GM12878 (cell line): ENCODE measurements around the gene PTPN13. TPM values are rescaled to one million over a fixed set of nuclear protein-coding genes. Genes with fewer than 3 reads are reported as not detected.

Source experiments
- ATAC-seq: fragments of 200-7000 bp; cut with Tn5 transposase; 3 replicates; pipeline ENCODE4 v1.9.1; 2020; ENCODE audit warnings: mild to moderate bottlenecking, moderate library complexity
- BruUV-seq: library from RNA; stranded (reverse); fragments of 400-500 nt; replicated peaks from 2 replicates; lab custom pipeline; 2021; lab: Mats Ljungman, UMichigan
- CTCF ChIA-PET: fragments of 300-600 bp; sonication (Branson Sonifier 250); formaldehyde crosslinking; extraction: SDS; loops from one replicate; lab custom pipeline; 2021; ENCODE audit warnings: inconsistent platforms; lab: Yijun Ruan, JAX
- POLR2A ChIA-PET: fragments of 350-600 bp; formaldehyde crosslinking; extraction: SDS; loops from one replicate; lab custom pipeline; 2021; ENCODE audit warnings: inconsistent platforms; lab: Charles Lee
- RAD21 ChIA-PET: fragments of 300-600 bp; sonication (Branson Sonifier 250); formaldehyde crosslinking; loops from one replicate; lab custom pipeline; 2023; ENCODE audit warnings: antibody characterized with exemption; ENCODE audit not compliant: unreplicated experiment; lab: Charles Lee
- SMC1A ChIA-PET: fragments of 300-600 bp; sonication (Branson Sonifier 250); formaldehyde crosslinking; loops from one replicate; lab custom pipeline; 2023; ENCODE audit not compliant: unreplicated experiment, uncharacterized antibody; lab: Charles Lee
- DNase-seq: peaks from one replicate; pipeline ENCODE4 v3.0.0-alpha.2; 2011; ENCODE audit warnings: low read depth, low spot score
- FAIRE-seq: peaks from 3 replicates; lab custom pipeline; 2011; peaks lifted over from hg19 to GRCh38; lab: Jason Lieb, UNC
- H2AFZ ChIP-seq: 2 replicates; pipeline ENCODE4 v1.6.0; 2011; ENCODE audit warnings: low read depth, low read length, control low read depth; ENCODE audit not compliant: control insufficient read depth
- H3K27ac ChIP-seq: 2 replicates; pipeline ENCODE4 v1.5.1; 2011; ENCODE audit warnings: control low read depth; ENCODE audit not compliant: control insufficient read depth, insufficient read depth
- H3K27me3 ChIP-seq, 2 experiments: replicated peaks in 1 of 2; 2 replicates each; pipeline versions ENCODE4 v1.6.0 to v1.6.1; 2011; ENCODE audit warnings: low read length in 1 of 2; ENCODE audit not compliant: control insufficient read depth in 2 of 2, insufficient read depth in 2 of 2
- H3K36me3 ChIP-seq, 2 experiments: 2 replicates each; pipeline ENCODE4 v1.5.1; 2011; ENCODE audit warnings: low read length in 1 of 2; ENCODE audit not compliant: control insufficient read depth in 2 of 2, insufficient read depth in 2 of 2
- H3K4me1 ChIP-seq: 2 replicates; pipeline ENCODE4 v1.6.1; 2011; ENCODE audit warnings: mild to moderate bottlenecking, low read length, moderate library complexity, mixed read lengths; ENCODE audit not compliant: control insufficient read depth, insufficient read depth
- H3K4me2 ChIP-seq: 2 replicates; pipeline ENCODE4 v1.6.0; 2011; ENCODE audit warnings: control low read depth; ENCODE audit not compliant: control insufficient read depth, insufficient read depth
- H3K4me3 ChIP-seq: fragments of 200-600 bp; sonication (generic); 2 replicates; pipeline ENCODE4 v1.5.1; 2016
- H3K79me2 ChIP-seq: 2 replicates; pipeline ENCODE4 v1.6.0; 2011; ENCODE audit warnings: low read length; ENCODE audit not compliant: control insufficient read depth, insufficient read depth
- H3K9ac ChIP-seq: 2 replicates; pipeline ENCODE4 v1.8.0; 2011; ENCODE audit warnings: low read length, control low read depth, mixed read lengths; ENCODE audit not compliant: control insufficient read depth, insufficient read depth
- H3K9me3 ChIP-seq: replicated peaks from 3 replicates; pipeline ENCODE4 v1.5.1; 2011; ENCODE audit warnings: mild to moderate bottlenecking, low read length; ENCODE audit not compliant: control insufficient read depth, insufficient read depth
- H4K20me1 ChIP-seq: 2 replicates; pipeline ENCODE4 v1.6.0; 2011; ENCODE audit not compliant: control insufficient read depth, insufficient read depth
- EGR1 ChIP-seq, 2 experiments: IDR thresholded peaks; 1 replicate in 1 of 2; 2 replicates in 1 of 2; pipeline ENCODE4 v1.6.1; 2011 to 2012; ENCODE audit warnings: low read depth in 2 of 2, low read length in 2 of 2, borderline replicate concordance in 1 of 2, mild to moderate bottlenecking in 1 of 2, moderate library complexity in 1 of 2
- PKNOX1 ChIP-seq: fragments of 450-650 bp; IDR thresholded peaks from 2 replicates; pipeline ENCODE4 v1.6.1; 2016; ENCODE audit warnings: mild to moderate bottlenecking
- WGBS: methylation state at CpG from one replicate; pipeline ENCODE4 v1.1.6; 2016; ENCODE audit warnings: low lambda C conversion rate; ENCODE audit not compliant: insufficient replicate concordance, insufficient coverage; ENCODE audit errors: missing lambda C conversion rate; 5-methylcytosine and 5-hydroxymethylcytosine counted together
- in situ Hi-C: fragments of 300-500 bp; cut with MboI; formaldehyde crosslinking; loops from 9 replicates; pipeline ENCODE4 v1.14.3; 2018; ENCODE audit warnings: mixed read lengths
- intact Hi-C: fragments of 100-400 bp; cut with micrococcal nuclease; formaldehyde crosslinking; loops from one replicate; pipeline ENCODE4 v1.14.2; 2022; ENCODE audit not compliant: unreplicated experiment
- polyA plus RNA-seq, 11 experiments: library from polyadenylated mRNA; depleted of rRNA in 4 of 11; unstranded in 6 of 11; stranded (reverse) in 5 of 11; fragments of >200 nt; fragmentation: Nextera tagmentation in 4 of 11; fragmentation: Illumina TruSeq in 1 of 11; extraction: Ambion mirVana in 4 of 11; extraction: Trizol in 1 of 11; gene quantifications; 1 replicate in 1 of 11; 2 replicates in 10 of 11; pipeline versions ENCODE4 v1.2.1 to v1.2.3, GENCODE V29; 2011 to 2016; ENCODE audit warnings: inconsistent platforms in 2 of 11, missing spikeins in 2 of 11, low read depth in 1 of 11
- total RNA-seq, 4 experiments: library from RNA; depleted of rRNA in 3 of 4; stranded (reverse); fragments of >200 nt in 3 of 4; fragmentation: Illumina TruSeq in 1 of 4; extraction: Trizol in 1 of 4; gene quantifications; 2 replicates each; pipeline versions ENCODE4 v1.2.1 to v1.2.3, GENCODE V29; 2013 to 2021

Gene PTPN13
- total and polyA plus RNA-seq, 10 of the 15 experiments (the other 5 are each of a cell fraction or from before 2014, with no cell fraction given): 8.5 to 69.4 (median 33.9) TPM

- DNase-seq (no peak), FAIRE-seq (no peak)
- H3K9me3 ChIP-seq: no peaks in the 10 kb centered on the region
- no peak overlapping the region for H3K4me2 ChIP-seq
- no peak overlapping the region for H3K27ac ChIP-seq
- no TSS peak for BruUV-seq
- no peaks in the 10 kb centered on the region for H3K79me2 ChIP-seq
- no peak overlapping the region for H2AFZ ChIP-seq
- POLR2A ChIA-PET: no interaction called here
- no peaks in the 10 kb centered on the region for H3K4me1 ChIP-seq
- TF ChIP-seq PKNOX1: no peak
- TF ChIP-seq, all 136 proteins: peak for 0
- H3K27me3 ChIP-seq: no peaks in the 10 kb centered on the region
- no peaks in the 10 kb centered on the region for H4K20me1 ChIP-seq
- intact Hi-C loops (no loop called here), in situ Hi-C loops (no loop called here)
- ATAC-seq: no peak
- WGBS: 51% methylated on average over 8 of the region's 8 CpGs
- peaks cover 0 to 4% of the 10 kb centered on the region in 2 experiments; a peak in 1 of 4 replicates for H3K36me3 ChIP-seq
- no peak overlapping the region for H3K4me3 ChIP-seq
- ChIA-PET SMC1A (interaction anchor here (1.0 kb wide), 1 partner anchor 11 kb away, joined by 4 read pairs; no protein-coding TSS in a partner anchor), CTCF (no interaction called here), RAD21 (no interaction called here)
- no peak overlapping the region for H3K9ac ChIP-seq
Measured at GRCh38 chr4:86791126-86791525, 197.0 kb downstream of the PTPN13 start.

- no peak for DNase-seq
- Histone ChIP-seq H3K4me3 (no peak overlapping the region), H3K4me2 (no peak overlapping the region), H4K20me1 (no peaks in the 10 kb centered on the region), H3K27ac (no peak overlapping the region), H2AFZ (no peak overlapping the region), H3K36me3 (peaks cover 0 to 1% of the 10 kb centered on the region in 2 experiments; a peak in 2 of 4 replicates), H3K4me1 (no peaks in the 10 kb centered on the region), H3K79me2 (no peaks in the 10 kb centered on the region), H3K9me3 (no peaks in the 10 kb centered on the region), H3K27me3 (no peaks in the 10 kb centered on the region), H3K9ac (no peak overlapping the region)
- 6% methylated on average over 3 of the region's 3 CpGs for WGBS
- intact Hi-C loops (loop anchor here (10.0 kb wide), 1 partner anchor 315 kb away; no protein-coding TSS in a partner anchor), in situ Hi-C loops (no loop called here)
- BruUV-seq: no TSS peak
- SMC1A ChIA-PET: interaction anchor here (1.4 kb wide), 1 partner anchor 311 kb away, joined by 3 read pairs; no protein-coding TSS in a partner anchor
- no peak for FAIRE-seq
- CTCF ChIA-PET: interaction anchor here (1.5 kb wide), 1 partner anchor 311 kb away, joined by 4 read pairs; no protein-coding TSS in a partner anchor
- no peak for ATAC-seq
- TF ChIP-seq EGR1 (IDR thresholded peaks at IDR 0.05; ENCODE audit: borderline replicate concordance in 1 of 2, low read depth in 2 of 2, low read length in 2 of 2): no peak
- POLR2A ChIA-PET: no interaction called here
- RAD21 ChIA-PET: no interaction called here
Measured at GRCh38 chr4:86809809-86810208, 215.7 kb downstream of the PTPN13 start.
